Measurements from ENCODE around the gene MANBA. TPM values are rescaled to one million over a fixed set of nuclear protein-coding genes. Genes with fewer than 3 reads are reported as not detected.

The MANBA gene
- total RNA-seq, 1 donor from 2014 or later, result 35.8 TPM

GRCh38 chr4:102610007-102610406, 150.8 kb downstream of the MANBA start:
- H3K36me3 ChIP-seq, result peaks cover 0 to 82% of the 10 kb centered on the region in 2 donors
- intact Hi-C loops (cut with DNase I), result no loop called here
- no peak for TF ChIP-seq POLR2AphosphoS5 (IDR thresholded peaks at IDR 0.05; ENCODE audit: insufficient read depth in 1 of 2, low read depth in 1 of 2)
- TF ChIP-seq CTCF (IDR thresholded peaks at IDR 0.05), result no peak
- TF ChIP-seq POLR2A (IDR thresholded peaks at IDR 0.05), result no peak

GRCh38 chr4:102608190-102608589, 152.6 kb downstream of the MANBA start:
- no peak for DNase-seq (ENCODE audit: extremely low spot score in 2 of 2)
- Histone ChIP-seq H3K9me3 (no peaks in the 10 kb centered on the region), H3K4me3 (no peak overlapping the region), H3K36me3 (peaks cover 0 to 72% of the 10 kb centered on the region in 2 donors), H3K27ac (no peak overlapping the region), H3K4me1 (peaks cover 15% of the 10 kb centered on the region), H3K27me3 (no peaks in the 10 kb centered on the region)
- TF ChIP-seq POLR2A (IDR thresholded peaks at IDR 0.05) (no peak), CTCF (IDR thresholded peaks at IDR 0.05) (no peak), POLR2AphosphoS5 (IDR thresholded peaks at IDR 0.05; ENCODE audit: insufficient read depth in 1 of 2, low read depth in 1 of 2) (no peak)
- intact Hi-C loops (cut with DNase I), result no loop called here

More at GRCh38 chr4:102610007-102610406, 150.8 kb downstream of the MANBA start:
- Histone ChIP-seq H3K9me3 (no peaks in the 10 kb centered on the region), H3K27ac (no peak overlapping the region), H3K4me1 (peaks cover 15% of the 10 kb centered on the region), H3K27me3 (no peaks in the 10 kb centered on the region), H3K4me3 (no peak overlapping the region)
- no peak for DNase-seq (ENCODE audit: extremely low spot score in 2 of 2)

- Histone ChIP-seq H3K36me3 (peaks cover 0 to 72% of the 10 kb centered on the region in 2 donors), H3K4me3 (no peak overlapping the region), H3K9me3 (no peaks in the 10 kb centered on the region), H3K27ac (no peak overlapping the region), H3K4me1 (peaks cover 4% of the 10 kb centered on the region), H3K27me3 (no peaks in the 10 kb centered on the region)
- intact Hi-C loops (cut with DNase I), result no loop called here
- no peak for DNase-seq (ENCODE audit: extremely low spot score in 2 of 2)
- TF ChIP-seq CTCF (IDR thresholded peaks at IDR 0.05), result no peak
- no peak for TF ChIP-seq POLR2A (IDR thresholded peaks at IDR 0.05)
- TF ChIP-seq POLR2AphosphoS5 (IDR thresholded peaks at IDR 0.05; ENCODE audit: insufficient read depth in 1 of 2, low read depth in 1 of 2), result no peak
These were observed 153.8 kb downstream of the MANBA start for GRCh38 chr4:102606846-102607450.

- no peak overlapping the region for H3K4me3 ChIP-seq
- TF ChIP-seq POLR2AphosphoS5 (IDR thresholded peaks at IDR 0.05; ENCODE audit: insufficient read depth in 1 of 2, low read depth in 1 of 2) (no peak), CTCF (IDR thresholded peaks at IDR 0.05) (no peak), POLR2A (IDR thresholded peaks at IDR 0.05) (no peak)
- H3K27ac ChIP-seq, result no peak overlapping the region
- intact Hi-C loops (cut with DNase I), result no loop called here
- DNase-seq (ENCODE audit: extremely low spot score in 2 of 2), result no peak
- H3K27me3 ChIP-seq, result no peaks in the 10 kb centered on the region
- H3K36me3 ChIP-seq, result peaks cover 0 to 71% of the 10 kb centered on the region in 2 donors
- no peaks in the 10 kb centered on the region for H3K4me1 ChIP-seq
- no peaks in the 10 kb centered on the region for H3K9me3 ChIP-seq
These were observed 154.5 kb downstream of the MANBA start for GRCh38 chr4:102606261-102606660.

GRCh38 chr4:102604222-102604940, 156.4 kb downstream of the MANBA start:
- no peak for DNase-seq (ENCODE audit: extremely low spot score in 2 of 2)
- TF ChIP-seq POLR2A (IDR thresholded peaks at IDR 0.05) (no peak), POLR2AphosphoS5 (IDR thresholded peaks at IDR 0.05; ENCODE audit: insufficient read depth in 1 of 2, low read depth in 1 of 2) (no peak), CTCF (IDR thresholded peaks at IDR 0.05) (no peak)
- H3K27me3 ChIP-seq, result no peaks in the 10 kb centered on the region
- H3K9me3 ChIP-seq, result no peaks in the 10 kb centered on the region
- peaks cover 0 to 55% of the 10 kb centered on the region in 2 donors for H3K36me3 ChIP-seq
- no peak overlapping the region for H3K27ac ChIP-seq
- intact Hi-C loops (cut with DNase I), result no loop called here
- no peaks in the 10 kb centered on the region for H3K4me1 ChIP-seq
- H3K4me3 ChIP-seq, result no peak overlapping the region
